ENCODE results near the gene AOC2.

- no peak for TF ChIP-seq POLR2A (IDR thresholded peaks at IDR 0.05)
- TF ChIP-seq, protein P1, sequence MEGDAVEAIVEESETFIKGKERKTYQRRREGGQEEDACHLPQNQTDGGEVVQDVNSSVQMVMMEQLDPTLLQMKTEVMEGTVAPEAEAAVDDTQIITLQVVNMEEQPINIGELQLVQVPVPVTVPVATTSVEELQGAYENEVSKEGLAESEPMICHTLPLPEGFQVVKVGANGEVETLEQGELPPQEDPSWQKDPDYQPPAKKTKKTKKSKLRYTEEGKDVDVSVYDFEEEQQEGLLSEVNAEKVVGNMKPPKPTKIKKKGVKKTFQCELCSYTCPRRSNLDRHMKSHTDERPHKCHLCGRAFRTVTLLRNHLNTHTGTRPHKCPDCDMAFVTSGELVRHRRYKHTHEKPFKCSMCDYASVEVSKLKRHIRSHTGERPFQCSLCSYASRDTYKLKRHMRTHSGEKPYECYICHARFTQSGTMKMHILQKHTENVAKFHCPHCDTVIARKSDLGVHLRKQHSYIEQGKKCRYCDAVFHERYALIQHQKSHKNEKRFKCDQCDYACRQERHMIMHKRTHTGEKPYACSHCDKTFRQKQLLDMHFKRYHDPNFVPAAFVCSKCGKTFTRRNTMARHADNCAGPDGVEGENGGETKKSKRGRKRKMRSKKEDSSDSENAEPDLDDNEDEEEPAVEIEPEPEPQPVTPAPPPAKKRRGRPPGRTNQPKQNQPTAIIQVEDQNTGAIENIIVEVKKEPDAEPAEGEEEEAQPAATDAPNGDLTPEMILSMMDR (IDR thresholded peaks at IDR 0.05): no peak
These were observed 28.0 kb downstream of the AOC2 start for GRCh38 chr17:42872251-42872965.

Measured in breast epithelium (tissue), 3 donors.